Measurements from ENCODE around the gene LIPA.
A peak's percentile ranks its signal among the peaks of the same experiment; 100 is the strongest.
"Not testable (repeated sequence)": the region's sequence is repeated elsewhere in the genome, so short reads cannot be mapped to it uniquely, and the experiment has no call there.

The LIPA gene

DNA sequence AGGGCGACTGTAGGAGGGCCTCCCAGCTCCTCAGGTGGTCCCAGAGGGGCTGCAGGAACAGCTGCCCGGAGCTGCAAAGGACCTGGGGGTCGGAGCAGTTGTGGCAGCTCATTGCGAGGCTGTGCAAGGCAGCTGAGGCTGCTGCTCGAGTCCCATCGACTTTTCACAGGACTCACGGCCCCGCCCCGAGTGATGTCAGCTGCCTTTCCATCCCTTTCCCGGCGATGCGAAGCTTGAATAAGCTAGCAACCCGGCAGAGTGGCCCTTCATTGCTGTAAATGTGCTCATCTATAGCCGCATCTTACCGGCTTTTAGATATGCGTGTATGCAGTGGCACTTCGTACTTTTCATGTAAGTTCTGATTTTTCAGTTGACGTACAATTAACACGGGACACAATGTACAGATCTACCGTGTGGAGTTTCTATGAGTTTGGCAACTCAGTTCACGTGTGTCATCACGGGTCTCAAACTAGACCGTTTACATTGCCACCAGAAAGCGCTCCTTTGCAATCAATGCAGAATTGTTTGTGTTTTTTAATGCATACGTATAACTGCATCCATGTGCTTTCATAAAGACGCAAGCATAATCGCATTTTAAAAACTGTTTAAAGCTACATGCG, 44.3 kb downstream of the LIPA start, which contains the start of gene CH25H:
CH25H (minus strand) TSS at position 137 of the 620 bp plus-strand sequence; CDS start at position 112, 25 bp downstream.
- DNase-seq, result peak; percentile 85

DNA sequence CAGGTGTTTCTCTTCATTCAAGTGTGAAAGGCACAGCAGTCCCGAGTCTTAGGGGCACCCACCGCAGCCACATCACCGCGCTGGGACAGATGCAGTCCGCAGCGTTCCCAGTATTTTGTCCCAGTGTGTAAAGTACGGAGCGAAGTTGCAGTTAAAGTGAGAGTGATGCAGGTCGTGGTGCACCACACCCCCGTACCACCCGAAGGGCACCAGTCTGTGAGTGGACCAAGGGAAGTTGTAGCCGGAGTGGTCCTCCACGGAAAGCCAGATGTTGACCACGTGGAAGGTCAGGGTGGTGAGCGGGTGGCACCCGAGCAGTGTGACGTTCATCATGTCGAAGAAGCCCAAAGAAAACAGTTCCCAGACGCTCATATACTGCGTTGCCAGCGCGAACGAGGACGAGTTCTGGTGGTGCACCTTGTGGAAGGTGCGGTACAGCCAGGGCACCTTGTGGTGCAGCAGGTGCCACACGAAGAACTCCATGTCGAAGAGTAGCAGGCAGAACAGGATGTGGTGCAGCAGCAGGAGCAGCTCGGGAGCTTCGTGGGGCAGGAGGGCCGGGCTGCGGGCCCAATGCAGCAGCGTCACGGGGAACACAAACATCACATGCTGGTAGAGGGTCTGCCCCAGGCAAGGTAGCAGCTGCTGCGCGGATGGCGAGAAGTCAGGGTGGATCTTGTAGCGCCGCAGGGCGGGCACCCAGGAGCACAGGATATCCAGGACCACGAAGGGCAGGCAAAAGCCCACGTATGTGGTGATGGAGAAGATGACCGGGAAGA, 45.0 kb downstream of the LIPA start:
- DNase-seq, result peak; percentile 50

DNA sequence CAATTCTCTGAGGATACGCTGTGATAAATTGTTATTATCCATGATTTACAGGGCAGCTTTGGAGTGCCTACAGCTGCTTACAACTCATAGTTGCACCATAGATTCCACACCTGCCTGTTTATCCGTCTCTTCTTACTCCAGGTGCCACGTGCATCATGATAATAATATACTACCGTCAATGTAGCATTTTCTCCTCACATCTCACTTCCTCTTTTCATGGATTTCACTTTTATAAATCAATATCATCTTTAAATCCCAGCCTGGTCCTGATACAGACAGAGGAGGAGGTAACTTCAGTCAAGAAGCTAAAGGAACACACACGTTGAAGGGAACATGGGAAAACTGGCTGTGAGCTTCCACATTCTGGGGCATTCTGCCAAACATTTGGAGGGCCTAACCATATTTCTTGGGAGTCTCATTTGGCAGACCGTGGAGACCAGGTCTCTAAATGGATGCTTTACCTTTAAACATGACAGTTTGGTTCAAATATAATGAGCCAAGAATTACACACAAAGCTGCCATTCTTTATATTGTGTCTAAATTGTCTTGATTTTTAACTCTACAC, 46.9 kb downstream of the LIPA start:
- no peak for DNase-seq

DNA sequence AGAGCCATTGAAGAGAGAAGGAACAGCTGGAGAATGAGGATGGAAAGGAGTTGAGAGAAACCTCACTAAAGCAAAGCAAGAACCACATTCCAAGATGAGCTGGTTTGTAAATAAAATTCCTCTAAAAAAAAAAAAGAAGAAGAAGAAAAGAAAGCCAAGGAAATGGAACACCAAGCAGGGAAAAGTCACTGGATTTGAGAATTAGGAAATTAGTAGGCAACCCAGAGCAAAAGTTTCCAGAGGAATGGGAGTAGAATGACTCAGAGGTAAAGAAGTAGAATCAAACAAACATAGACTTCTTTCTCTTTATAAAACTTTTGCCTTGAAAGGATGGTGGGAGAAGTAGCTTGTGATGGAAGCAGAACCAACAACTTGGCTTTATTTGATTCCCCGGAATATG, 48.3 kb downstream of the LIPA start:
- DNase-seq, result no peak

DNA sequence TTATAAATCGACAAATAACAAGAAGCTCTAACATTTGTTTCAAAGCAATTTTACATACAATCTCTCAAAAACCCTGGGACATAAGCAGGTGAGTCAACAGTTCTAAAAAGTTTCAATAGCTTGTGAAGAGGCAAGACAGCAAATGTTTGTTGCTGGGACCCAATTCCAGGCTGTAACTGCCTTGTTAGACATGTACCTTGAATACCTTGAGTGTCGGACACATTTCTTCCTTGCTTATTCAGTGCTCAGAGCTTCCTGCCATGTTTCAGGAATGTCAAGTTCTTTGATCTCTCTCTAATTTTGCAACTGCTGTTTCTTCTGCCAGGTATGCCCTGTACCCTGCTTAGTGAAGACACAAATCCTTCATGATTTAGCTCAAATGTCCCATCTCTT, 49.5 kb downstream of the LIPA start:
- DNase-seq, result no peak

DNA sequence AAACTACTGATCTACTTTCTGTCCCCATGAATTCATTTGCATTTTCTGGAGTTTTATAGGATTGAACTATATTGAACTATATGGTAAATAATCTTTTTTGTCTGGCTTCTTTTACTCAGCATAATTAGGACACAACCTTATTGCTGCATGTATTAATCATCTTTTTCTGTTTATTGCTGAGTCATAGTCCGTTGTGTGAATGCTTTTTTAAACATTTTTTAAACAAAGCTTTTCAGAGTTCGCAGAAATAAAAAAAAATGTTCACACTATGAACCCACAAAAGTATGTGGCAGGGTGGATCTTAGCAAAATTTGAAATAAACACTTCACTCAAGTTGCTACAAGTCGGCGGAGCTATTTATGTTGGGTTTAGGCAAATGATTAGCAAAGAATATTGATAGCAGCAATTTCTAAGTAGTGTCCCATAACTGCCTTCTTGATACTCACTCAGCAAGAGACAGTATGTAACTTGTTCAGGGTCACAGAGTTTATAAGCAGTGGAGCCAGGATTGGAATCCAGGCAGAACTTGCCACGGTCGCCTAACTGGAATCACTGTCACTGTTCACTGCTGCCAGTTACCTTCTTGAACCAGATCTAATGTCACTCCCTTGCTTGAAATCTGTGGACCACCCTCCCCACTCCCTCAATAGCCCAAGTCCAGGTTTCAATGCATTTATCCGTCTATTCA, 50.1 kb downstream of the LIPA start:
- no peak for DNase-seq

DNA sequence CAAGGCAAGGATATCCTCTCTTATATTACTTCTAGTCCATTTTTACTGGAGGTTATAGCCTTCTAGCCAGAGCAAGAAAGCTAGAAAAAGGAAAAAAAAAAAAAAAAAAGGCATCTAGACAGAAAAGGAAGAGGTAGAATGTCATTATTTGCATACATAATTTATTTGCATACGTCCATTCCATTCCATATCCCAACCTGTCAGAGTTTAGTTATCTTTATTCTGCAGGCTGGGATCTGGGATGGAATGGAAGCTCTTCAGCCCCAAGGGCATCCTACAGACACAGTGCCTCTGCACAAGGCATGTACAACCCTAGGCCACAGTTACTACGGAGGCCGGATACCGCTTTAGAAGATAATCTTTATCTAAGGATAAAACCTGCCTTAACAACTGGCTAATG, 54.1 kb downstream of the LIPA start:
- no peak for DNase-seq

DNA sequence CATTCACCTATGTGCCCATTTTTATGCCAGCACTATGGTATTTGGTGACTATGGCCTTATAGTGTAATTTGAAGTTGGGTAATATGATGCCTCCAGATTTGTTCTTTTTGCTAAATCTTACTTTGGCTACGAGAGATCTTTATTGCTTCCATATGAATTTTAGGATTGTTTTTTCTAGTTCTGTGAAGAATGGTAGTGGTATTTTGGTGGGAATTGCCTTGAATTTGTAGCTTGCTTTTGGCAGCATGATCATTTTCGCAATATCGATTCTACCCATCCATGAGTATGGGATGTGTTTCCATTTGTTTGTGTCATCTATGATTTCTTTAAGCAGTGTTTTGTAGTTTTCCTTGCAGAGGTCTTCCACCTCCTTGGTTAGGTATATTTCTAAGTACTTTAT, 60.3 kb downstream of the LIPA start:
- DNase-seq, result not testable (repeated sequence)

DNA sequence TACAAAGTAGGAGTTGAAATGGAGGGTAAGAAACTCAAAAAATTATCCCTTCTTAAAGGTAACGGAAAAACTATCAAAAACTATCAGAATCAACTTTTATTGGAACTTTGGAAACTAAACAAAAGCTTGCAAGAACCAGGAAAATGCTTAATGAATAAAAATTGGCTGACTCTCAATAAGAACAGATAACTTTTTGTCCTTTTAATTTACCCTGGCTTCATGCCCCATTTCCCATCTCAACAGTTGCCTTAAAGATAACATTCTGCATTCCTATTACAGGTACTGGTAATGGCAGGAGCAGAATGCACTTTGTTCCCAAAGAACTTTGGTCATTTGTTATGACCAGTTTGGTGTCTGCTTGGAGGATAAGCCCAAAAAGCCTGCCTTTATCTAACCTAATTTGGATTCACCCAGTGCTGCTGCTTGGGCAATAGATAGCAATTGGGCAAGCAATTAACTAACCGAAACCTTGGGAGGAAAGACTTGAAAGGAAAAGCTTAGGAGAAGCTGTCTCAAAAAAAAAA, 62.3 kb downstream of the LIPA start:
- no peak for DNase-seq

DNA sequence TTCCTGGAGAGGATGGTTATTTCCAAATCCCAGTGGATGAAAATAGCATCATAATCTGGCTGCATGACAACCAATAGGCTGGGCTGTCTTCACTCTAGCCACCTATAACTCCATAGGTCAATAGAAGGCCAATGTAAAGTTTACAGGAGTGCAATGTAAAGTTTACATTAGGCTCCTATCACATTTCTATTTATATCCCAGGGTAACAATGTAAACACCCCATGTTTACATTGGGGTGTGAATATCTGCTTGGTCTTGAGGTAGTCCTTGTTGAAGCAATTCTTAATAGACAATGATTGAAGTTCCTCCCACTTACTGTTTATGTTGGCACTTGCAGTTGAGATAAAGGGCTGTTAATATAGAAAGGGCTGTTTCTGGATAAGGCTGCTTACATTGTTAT, 65.9 kb downstream of the LIPA start:
- DNase-seq, result no peak

DNA sequence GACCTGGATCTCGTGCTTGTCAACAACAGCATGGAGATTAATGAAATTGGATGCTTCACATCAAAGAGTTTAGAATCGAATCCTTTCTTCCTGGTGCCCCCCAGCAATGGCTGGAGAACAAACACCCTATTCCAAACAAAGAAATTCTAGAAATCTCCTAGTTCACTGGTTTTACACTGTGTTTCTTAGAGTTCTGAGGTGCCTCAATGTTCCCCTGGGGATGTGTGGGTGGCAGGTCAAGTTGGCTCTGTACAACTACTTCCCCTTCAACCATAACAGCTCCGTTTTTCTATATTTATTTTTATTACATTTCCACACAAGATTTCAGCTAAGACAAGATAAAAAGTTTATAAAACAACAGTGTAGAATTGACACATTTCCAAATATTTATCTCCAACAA, 66.9 kb downstream of the LIPA start:
- no peak for DNase-seq

DNA sequence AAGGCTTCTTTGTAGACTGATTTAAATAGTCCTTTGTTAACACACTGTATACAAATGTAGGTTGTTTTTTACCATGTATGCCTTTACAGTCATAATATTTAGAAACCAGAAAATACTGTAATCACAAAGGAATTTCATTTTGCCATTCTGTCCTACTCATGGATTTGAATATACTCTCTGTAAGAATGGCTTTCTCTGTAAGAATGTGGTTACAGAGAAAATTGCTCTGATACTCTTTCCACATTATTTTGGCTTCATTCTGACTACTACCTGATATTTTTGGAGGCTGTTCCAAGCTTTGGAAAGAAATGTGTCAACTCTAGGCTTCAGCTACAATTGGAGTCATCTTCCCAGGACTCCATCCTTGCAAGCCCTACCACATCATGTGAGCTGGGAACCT, 68.0 kb downstream of the LIPA start:
- no peak for DNase-seq

DNA sequence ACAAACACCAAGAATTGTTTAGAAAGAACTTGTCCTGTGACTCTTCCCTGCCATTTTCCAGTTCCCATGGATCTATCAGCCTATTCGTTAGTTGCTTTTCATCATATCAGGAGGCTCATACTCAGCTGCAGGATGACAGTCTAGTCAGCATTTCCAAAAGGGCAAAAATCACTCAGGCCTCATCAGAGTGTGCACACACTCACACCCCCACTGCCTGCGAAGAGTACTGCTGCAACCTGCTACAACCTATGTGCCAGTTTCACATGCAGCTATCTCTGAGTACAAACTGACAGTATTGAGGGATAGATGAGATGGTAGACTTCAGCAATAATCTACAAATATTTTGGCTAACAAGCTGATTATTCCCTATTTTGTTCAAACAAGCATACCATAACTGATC, 68.7 kb downstream of the LIPA start:
- DNase-seq, result no peak

DNA sequence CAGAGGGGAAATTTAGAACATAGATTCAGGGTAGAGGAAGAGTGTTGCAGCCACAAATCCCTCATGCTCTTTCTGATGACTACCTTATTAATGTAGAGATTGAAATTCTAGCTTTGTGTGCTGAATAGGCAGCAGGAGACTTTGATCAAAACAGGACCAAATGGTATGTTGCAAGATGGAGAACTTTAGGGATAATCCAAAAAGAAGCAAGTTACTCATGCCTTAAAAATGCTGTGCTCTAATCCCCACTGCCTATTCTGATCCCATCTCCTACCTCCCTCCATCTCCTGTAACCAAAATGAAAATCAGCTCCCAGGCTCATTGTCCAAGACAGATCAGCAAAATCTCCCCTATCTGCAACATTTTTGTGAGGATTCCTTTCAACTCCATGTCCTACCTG, 75.8 kb downstream of the LIPA start:
- no peak for DNase-seq

DNA sequence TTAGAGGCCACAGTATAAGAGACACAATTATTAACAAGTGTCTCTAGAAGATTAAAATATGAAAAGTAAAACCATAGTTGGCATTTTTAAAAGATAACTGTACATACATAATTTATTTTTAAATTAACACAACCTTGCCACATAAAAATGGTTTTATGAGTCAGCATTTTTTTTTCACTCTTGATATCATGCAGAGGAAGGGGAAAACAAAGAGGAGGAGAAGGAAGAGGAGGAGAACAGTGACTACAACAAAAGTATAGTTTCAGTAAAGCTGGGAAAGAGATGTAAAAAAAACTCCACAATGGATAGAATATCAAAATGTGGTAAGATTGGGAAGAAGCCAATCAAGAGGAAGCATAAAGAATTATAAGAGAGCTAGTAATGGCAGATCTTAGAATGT, 78.5 kb downstream of the LIPA start:
- no peak for DNase-seq

DNA sequence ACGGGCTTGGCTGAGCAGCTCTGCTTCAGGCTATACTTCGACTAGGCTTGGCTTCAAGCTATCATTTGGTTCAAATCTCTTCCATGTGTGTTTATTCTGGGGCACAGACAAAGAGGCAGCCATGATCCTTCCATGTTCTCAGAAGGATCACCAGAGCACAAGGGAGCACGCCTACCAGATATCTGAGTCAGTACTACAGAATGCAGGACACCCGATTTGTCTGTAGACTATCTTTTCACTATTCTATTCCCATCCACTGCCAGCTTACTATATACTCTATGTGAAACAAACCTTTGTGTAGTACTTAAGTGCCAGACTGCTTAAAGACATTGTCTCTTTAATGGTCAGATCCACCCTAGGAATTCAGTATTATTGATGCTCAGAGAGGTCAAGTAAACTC, 79.6 kb downstream of the LIPA start:
- no peak for DNase-seq

DNA sequence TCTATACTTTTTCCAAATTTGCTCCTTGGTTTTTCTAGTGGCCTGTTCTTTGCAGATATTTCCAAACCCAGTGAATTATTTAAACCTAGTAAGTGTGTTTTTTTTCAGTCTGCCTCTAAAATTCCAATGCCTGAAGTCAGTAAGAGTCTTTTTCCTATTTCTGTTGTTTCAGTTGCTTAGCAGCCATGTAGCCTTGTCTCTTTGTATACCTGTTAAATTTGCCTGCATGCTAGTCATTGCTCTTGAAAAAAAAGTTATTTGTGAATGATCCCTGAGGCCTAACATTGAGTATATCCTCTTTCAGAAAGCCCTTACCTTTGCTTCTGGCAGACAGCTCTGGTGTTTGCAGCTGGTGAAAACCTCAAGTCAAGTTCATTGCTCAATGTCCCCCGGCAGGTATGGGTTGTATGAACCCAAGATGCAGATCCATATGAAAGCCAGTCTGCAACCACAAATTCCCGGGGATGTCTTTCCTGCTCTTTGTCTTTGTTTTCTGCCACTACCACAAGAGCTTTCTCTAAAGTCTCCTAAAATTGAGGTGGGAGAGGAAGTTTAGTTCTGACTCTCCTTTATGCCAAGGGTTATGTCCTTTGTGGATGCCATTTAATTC, 80.2 kb downstream of the LIPA start:
- no peak for DNase-seq

DNA sequence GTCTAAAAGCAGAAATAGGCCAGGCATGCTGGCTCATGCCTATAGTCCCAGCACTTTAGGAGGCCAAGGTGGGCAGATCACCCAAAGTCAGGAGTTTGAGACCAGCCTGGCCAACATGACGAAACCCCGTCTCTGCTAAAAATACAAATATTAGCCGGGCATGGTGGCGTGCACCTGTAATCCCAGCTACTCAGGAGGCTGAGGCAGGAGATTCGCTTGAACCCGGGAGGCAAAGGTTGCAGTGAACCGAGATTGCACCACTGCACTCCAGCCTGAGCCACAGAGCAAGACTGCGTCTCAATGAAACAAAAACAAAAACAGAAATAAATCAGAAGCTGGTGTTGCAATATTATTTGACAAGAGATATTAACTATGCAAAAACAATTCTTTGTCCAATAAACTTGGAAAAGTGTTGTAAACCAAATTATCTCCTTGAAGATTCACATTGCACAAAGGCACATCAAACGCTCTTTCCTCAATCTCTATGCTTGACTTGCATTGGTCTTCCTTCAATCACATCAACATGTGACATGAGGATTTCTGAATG, 83.1 kb downstream of the LIPA start:
- not testable (repeated sequence) for DNase-seq

DNA sequence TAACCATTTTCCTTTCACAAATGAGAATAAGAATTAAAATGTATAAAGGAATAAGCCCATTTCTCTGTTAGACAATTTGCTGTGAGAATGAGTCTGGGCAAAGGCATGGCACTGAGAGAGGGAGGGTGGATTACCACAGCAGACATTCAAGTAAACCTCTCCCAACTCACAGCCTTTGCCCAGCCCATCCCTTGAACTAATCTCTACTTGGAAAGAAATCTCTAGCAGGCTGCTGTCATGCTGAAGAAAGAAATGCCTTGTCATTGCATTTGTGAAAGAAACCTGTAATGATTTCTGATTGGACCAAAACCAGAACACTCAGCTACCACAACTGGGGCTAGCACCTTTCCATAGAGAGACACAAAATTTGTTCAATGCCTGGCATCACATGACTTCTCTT, 83.7 kb downstream of the LIPA start:
- DNase-seq, result no peak

DNA sequence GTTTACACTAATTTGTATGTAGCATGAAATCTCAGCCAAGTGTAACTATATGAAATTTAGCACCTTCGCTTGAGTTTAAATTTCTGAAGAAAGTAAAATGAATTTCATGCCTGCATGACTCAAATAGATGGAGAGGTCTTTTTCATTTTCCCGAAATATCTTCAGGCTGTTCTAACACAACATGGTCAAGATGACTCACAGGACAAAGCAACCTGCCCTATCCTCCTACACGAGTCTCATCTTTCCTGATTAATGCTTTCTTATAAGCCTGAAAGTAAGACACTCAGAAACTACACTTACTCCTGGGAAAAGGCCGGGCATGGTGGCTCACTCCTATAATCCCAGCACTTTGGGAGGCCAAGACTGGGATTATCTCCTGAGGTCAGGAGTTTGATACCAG, 85.7 kb downstream of the LIPA start:
- no peak for DNase-seq

DNA sequence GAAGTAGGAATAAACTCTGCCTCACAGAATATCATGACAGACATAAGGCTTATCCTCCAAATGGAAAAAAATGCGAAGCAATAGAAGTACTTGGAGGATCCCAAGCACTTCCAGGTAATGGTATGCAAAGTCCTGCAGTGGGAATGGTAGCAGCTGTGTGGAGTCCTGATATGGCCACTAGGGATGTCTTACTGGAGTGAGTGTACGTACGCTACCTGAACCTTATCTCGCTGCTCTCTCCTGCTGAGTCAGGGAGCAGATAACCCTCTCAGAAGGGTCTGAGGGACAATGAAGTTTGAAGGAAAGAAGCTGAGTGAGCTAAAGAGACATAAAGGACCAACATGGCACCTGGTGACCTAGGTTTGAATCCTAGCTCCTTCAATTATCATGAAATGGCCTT, 86.7 kb downstream of the LIPA start:
- DNase-seq, result no peak

DNA sequence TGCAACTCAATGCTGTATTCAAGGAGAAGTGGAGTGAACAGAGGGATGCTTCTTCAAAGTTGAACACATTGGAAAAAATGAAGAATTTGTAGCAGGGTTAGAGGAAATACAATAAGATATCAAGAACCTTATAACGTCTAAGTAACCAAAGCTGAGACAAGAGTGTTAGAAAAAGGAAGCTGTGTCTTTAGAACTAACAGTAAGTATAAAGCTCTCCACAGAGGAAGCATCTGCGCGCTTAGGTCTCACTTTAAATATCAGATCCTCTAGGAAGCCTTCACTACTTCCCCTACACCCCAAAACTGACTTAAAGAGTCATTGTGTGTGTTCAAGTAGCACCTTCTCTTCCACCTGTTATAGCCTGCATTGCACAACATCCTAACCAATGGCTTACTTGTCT, 87.5 kb downstream of the LIPA start:
- no peak for DNase-seq

Data from right hindlimb (tissue), 1 donor.